H1 (cell line): ENCODE measurements around the gene VPS37C. TPM values are rescaled to one million over a fixed set of nuclear protein-coding genes. Genes with fewer than 3 reads are reported as not detected.

Source experiments
- CTBP2 ChIP-seq: IDR thresholded peaks from 2 replicates; pipeline ENCODE4 v1.7.0; 2011; ENCODE audit warnings: borderline replicate concordance, mild to moderate bottlenecking, moderate library complexity, mixed read lengths, low read length; ENCODE audit not compliant: insufficient read depth, insufficient read length
- RFX5 ChIP-seq: IDR thresholded peaks from 2 replicates; pipeline ENCODE4 v1.6.1; 2011; ENCODE audit warnings: low read depth, low read length, improper control_type of control experiment, borderline replicate concordance
- SIX5 ChIP-seq: IDR thresholded peaks from 2 replicates; pipeline ENCODE4 v1.6.1; 2011; ENCODE audit warnings: mild to moderate bottlenecking, low read depth, low read length
- SRF ChIP-seq: IDR thresholded peaks from 2 replicates; pipeline ENCODE4 v1.6.1; 2011; ENCODE audit warnings: mild to moderate bottlenecking, low read depth, low read length, moderate library complexity
- TEAD4 ChIP-seq: IDR thresholded peaks from 2 replicates; pipeline ENCODE4 v1.6.1; 2012; ENCODE audit warnings: low read depth, low read length, inconsistent platforms, mixed read lengths
- polyA plus RNA-seq, 7 experiments: library from polyadenylated mRNA; depleted of rRNA in 3 of 7; stranded (reverse) in 5 of 7; unstranded in 2 of 7; fragments of >200 nt in 5 of 7; fragments of 200-250 nt in 2 of 7; gene quantifications; 1 replicate in 5 of 7; 2 replicates in 1 of 7; 4 replicates in 1 of 7; pipeline versions ENCODE4 v1.2.1 to v1.2.3, GENCODE V29; 2011 to 2013; ENCODE audit warnings: missing spikeins in 2 of 7, mixed read lengths in 2 of 7
- total RNA-seq: library from RNA; stranded (reverse); fragmentation: NEBNext Ultra II Directional; extraction: Animal tissue kit (Norgen Biotek cat#: 25700); gene quantifications from 2 replicates; pipeline ENCODE4 v1.2.1, GENCODE V29; 2021
- TF ChIP-seq, protein P1 (sequence below), 3 experiments: IDR thresholded peaks; 1 replicate in 2 of 3; 2 replicates in 1 of 3; pipeline versions ENCODE4 v1.5.1 to v1.6.1; 2011; ENCODE audit warnings: low read length in 3 of 3, mild to moderate bottlenecking in 3 of 3, inconsistent platforms in 2 of 3, low read depth in 1 of 3, moderate library complexity in 1 of 3; ENCODE audit not compliant: insufficient read depth in 1 of 3; ENCODE audit errors: control extremely low read depth in 1 of 3

VPS37C gene
- total and polyA plus RNA-seq, 2 of the 8 experiments (the other 6 are each of a cell fraction or from before 2014, with no cell fraction given), result 12.9 to 21.0 TPM

DNA sequence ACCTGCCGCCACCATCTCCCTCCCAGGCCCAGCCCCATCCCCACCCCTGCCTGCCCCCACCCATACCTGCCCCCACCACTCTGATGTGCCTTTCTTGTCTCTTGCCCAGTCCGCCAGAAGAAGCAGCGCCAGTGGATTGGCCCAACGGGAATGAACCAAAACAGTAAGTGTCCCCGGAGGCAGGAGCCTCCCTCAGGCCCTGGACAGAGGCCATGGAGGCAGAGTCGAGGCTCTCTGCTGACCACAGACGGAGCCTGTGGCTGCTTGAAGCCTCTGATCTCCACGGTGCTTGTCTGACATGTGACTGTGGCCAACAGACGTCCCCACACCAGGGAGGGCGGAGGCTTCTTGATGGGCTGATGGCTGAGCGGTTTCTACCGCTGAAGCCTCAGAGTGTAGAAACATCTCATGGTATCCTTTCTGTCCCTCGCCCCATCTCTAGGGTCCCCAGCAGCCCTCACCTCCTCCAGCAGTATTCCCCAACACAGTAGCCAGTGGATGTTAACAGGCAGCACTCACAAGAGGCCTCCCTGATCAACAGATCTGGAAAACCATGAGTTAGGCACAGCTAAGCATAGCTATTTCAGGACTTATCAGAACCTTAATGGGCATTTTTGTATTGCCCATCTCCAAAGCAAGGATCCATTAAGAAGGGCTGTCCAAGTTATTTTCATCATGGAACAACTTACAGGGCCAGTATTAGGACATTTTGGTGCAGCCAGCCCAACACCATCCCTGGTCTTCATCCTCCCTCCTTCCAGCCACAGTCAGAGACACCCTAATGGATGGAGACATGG, 37.3 kb downstream of the VPS37C start (continued):
- TF ChIP-seq CTBP2 (no peak), TEAD4 (no peak), SIX5 (no peak), RFX5 (no peak), SRF (no peak)
- TF ChIP-seq, protein P1, sequence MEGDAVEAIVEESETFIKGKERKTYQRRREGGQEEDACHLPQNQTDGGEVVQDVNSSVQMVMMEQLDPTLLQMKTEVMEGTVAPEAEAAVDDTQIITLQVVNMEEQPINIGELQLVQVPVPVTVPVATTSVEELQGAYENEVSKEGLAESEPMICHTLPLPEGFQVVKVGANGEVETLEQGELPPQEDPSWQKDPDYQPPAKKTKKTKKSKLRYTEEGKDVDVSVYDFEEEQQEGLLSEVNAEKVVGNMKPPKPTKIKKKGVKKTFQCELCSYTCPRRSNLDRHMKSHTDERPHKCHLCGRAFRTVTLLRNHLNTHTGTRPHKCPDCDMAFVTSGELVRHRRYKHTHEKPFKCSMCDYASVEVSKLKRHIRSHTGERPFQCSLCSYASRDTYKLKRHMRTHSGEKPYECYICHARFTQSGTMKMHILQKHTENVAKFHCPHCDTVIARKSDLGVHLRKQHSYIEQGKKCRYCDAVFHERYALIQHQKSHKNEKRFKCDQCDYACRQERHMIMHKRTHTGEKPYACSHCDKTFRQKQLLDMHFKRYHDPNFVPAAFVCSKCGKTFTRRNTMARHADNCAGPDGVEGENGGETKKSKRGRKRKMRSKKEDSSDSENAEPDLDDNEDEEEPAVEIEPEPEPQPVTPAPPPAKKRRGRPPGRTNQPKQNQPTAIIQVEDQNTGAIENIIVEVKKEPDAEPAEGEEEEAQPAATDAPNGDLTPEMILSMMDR (IDR thresholded peaks at IDR 0.05; ENCODE audit: control extremely low read depth in 1 of 3, insufficient read depth in 1 of 3, low read depth in 1 of 3, low read length in 3 of 3), result no peak
